Choroid plexus epithelial cell (primary cell): ENCODE data around the gene ZCCHC9.
"Not testable (repeated sequence)": the region's sequence is repeated elsewhere in the genome, so short reads cannot be mapped to it uniquely, and the experiment has no call there.

ENCODE experiments used
- DNase-seq: peaks from one replicate; pipeline ENCODE4 v3.0.0-alpha.2; 2010; ENCODE audit warnings: low read depth
- H3K4me3 ChIP-seq: 2 replicates; pipeline ENCODE4 v1.5.1; 2011; ENCODE audit warnings: low read depth, mild to moderate bottlenecking, control low read depth, low read length, moderate library complexity
- CTCF ChIP-seq: conservative IDR thresholded peaks from 2 replicates; pipeline ENCODE4 v1.5.1; 2011; ENCODE audit warnings: low read depth, mild to moderate bottlenecking, control low read depth, inconsistent platforms, low read length, moderate library complexity

Gene ZCCHC9

GRCh38 chr5:81290146-81290545 is 11.2 kb upstream of the ZCCHC9 start:
- DNase-seq = no peak
- no peak for TF ChIP-seq CTCF
- H3K4me3 ChIP-seq = no peak overlapping the region

GRCh38 chr5:81292130-81292529 is 9.3 kb upstream of the ZCCHC9 start:
- DNase-seq = no peak
- H3K4me3 ChIP-seq = no peak overlapping the region
- no peak for TF ChIP-seq CTCF

- not testable (repeated sequence) for DNase-seq, H3K4me3 ChIP-seq
These were observed 7.4 kb upstream of the ZCCHC9 start for GRCh38 chr5:81294021-81294420.

GRCh38 chr5:81297531-81297930 is 3.9 kb upstream of the ZCCHC9 start:
- TF ChIP-seq CTCF = no peak
- H3K4me3 ChIP-seq = no peak overlapping the region
- no peak for DNase-seq

- peak; percentile 11 for DNase-seq
- peak overlapping the region; percentile 93 for H3K4me3 ChIP-seq
- no peak for TF ChIP-seq CTCF
These were observed 491 bp upstream of the ZCCHC9 start for GRCh38 chr5:81300921-81301270.

GRCh38 chr5:81302596-81302995 is 1.2 kb downstream of the ZCCHC9 start:
- no peak for TF ChIP-seq CTCF
- peak overlapping the region; percentile 93 for H3K4me3 ChIP-seq
- DNase-seq = no peak

GRCh38 chr5:81303563-81303962 is 2.2 kb downstream of the ZCCHC9 start:
- peak; percentile 88 for DNase-seq
- no peak overlapping the region for H3K4me3 ChIP-seq
- no peak for TF ChIP-seq CTCF

- no peak for DNase-seq
- TF ChIP-seq CTCF = no peak
- no peak overlapping the region for H3K4me3 ChIP-seq
These were observed 4.4 kb downstream of the ZCCHC9 start for GRCh38 chr5:81305785-81306184.
